Endothelial cell of umbilical vein (primary cell): Measurements from ENCODE around the gene ESPN.

Source experiments
- POLR2A ChIP-seq: IDR thresholded peaks from 2 replicates; pipeline ENCODE4 v1.6.1; 2012; ENCODE audit warnings: low read depth, mild to moderate bottlenecking, control low read depth, low read length
- TF ChIP-seq, protein P1 (sequence below), 2 donors: IDR thresholded peaks; 1 replicate in 1 of 2; 2 replicates in 1 of 2; pipeline ENCODE4 v1.5.1; 2011; ENCODE audit warnings: low read length in 2 of 2, mild to moderate bottlenecking in 2 of 2, moderate library complexity in 2 of 2, control low read depth in 1 of 2, inconsistent platforms in 1 of 2, low read depth in 1 of 2; ENCODE audit not compliant: insufficient read depth in 1 of 2; ENCODE audit errors: extremely low read depth in 1 of 2

DNA sequence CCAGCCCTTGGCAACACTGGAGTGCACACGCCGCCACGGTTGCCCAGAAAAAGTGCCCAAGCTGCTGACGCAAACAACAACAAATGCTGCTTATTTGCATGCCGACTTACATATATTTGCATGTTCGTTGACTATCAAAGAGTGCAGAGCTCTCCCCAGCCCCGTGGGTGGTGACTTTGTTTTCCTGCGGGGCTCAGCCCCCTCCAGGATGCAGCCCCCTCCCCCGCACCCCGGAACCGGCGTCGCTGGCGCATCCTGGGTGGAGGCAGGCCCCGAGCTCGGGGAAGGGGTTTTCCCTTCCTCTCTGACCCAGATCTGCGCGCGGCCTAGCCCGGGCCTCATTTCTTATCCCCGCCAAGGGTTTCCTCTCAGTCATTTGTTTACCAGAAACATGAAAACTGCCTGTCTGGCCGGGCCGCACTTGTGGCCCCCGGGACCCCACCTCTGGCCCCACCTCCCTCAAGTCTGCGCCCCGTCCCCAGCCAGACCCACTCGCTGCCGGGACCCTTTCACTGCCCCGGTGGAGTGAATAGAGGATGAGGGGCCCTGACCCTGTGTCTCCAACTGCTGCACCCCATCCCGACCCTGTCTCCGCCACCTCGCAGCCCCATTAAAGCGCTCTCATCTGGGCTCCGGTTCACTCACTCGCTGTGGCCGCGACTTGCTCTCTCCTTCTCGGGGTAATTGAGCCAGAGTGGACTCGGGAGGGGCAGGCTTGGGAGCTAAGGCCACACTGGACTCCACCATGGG lies 35.9 kb downstream of the ESPN start:
- TF ChIP-seq, protein P1, sequence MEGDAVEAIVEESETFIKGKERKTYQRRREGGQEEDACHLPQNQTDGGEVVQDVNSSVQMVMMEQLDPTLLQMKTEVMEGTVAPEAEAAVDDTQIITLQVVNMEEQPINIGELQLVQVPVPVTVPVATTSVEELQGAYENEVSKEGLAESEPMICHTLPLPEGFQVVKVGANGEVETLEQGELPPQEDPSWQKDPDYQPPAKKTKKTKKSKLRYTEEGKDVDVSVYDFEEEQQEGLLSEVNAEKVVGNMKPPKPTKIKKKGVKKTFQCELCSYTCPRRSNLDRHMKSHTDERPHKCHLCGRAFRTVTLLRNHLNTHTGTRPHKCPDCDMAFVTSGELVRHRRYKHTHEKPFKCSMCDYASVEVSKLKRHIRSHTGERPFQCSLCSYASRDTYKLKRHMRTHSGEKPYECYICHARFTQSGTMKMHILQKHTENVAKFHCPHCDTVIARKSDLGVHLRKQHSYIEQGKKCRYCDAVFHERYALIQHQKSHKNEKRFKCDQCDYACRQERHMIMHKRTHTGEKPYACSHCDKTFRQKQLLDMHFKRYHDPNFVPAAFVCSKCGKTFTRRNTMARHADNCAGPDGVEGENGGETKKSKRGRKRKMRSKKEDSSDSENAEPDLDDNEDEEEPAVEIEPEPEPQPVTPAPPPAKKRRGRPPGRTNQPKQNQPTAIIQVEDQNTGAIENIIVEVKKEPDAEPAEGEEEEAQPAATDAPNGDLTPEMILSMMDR (IDR thresholded peaks at IDR 0.05; ENCODE audit: extremely low read depth in 1 of 2, insufficient read depth in 1 of 2, low read depth in 1 of 2, low read length in 2 of 2), result no peak
- TF ChIP-seq POLR2A, result no peak
